Measurements from ENCODE around the gene MRPS34. TPM values are rescaled to one million over a fixed set of nuclear protein-coding genes. Genes with fewer than 3 reads are reported as not detected.

Gene MRPS34
- total RNA-seq, 1 experiment from 2014 or later, result 247 TPM

DNA sequence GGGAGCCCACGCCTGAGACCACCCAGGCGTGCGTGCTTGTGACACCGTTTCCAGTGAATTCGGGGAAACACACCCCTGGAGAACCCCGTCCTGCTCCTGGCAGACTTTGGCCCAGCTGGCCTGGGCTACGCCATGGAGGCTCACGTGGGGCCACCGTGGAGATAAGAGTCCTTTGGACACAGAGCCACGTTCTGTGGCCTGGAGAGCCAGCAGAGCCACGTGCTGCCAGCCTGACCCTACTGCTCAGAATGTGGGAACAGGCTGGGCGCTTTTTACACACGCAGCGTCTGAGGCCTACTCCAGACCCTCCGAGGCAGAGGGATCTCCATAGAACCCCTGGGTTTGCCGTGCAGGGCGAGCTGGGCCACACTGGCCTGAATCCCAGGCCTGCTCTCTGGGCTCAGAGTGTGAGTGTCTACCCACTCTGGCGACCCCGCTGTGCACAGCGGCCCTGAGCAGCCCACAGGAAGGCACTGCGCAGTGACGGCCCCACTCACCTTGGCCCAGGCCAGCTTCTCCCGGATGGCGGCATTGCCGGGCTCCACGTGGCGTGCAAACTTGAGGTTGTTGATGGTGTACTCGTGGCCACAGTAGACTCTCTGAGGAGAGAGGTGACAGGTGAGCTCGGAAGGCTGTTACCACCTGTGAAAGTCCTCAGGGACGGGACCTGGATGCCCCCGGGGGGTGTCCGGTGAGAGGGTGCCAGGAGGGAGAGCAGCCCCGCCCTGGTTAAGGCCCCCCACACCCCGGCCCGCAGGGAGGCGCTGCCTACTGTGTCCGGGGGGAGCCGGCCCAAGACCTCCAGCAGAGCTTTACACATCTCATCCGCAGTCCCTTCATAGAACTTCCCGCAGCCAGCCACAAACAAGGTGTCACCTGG, 43.7 kb upstream of the MRPS34 start:
- Histone ChIP-seq H3K4me1 (ENCODE audit: insufficient read depth, low read length, poor library complexity, severe bottlenecking) (peaks cover 9% of the 10 kb centered on the region), H3K36me3 (ENCODE audit: insufficient read depth, low read length, poor library complexity, severe bottlenecking) (no peaks in the 10 kb centered on the region), H3K27ac (ENCODE audit: low read depth, low read length, poor library complexity, severe bottlenecking) (no peak overlapping the region), H3K4me3 (ENCODE audit: low read depth, low read length, poor library complexity, severe bottlenecking) (no peak overlapping the region), H3K9me3 (ENCODE audit: low read depth, low read length, poor library complexity, severe bottlenecking) (no peaks in the 10 kb centered on the region), H3K27me3 (replicated peaks; ENCODE audit: insufficient read depth, low read depth, low read length, poor library complexity) (no peaks in the 10 kb centered on the region)
- TF ChIP-seq, protein P1, sequence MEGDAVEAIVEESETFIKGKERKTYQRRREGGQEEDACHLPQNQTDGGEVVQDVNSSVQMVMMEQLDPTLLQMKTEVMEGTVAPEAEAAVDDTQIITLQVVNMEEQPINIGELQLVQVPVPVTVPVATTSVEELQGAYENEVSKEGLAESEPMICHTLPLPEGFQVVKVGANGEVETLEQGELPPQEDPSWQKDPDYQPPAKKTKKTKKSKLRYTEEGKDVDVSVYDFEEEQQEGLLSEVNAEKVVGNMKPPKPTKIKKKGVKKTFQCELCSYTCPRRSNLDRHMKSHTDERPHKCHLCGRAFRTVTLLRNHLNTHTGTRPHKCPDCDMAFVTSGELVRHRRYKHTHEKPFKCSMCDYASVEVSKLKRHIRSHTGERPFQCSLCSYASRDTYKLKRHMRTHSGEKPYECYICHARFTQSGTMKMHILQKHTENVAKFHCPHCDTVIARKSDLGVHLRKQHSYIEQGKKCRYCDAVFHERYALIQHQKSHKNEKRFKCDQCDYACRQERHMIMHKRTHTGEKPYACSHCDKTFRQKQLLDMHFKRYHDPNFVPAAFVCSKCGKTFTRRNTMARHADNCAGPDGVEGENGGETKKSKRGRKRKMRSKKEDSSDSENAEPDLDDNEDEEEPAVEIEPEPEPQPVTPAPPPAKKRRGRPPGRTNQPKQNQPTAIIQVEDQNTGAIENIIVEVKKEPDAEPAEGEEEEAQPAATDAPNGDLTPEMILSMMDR (conservative IDR thresholded peaks at IDR 0.05; ENCODE audit: low read depth, low read length), result no peak
- TF ChIP-seq EZH2 (IDR thresholded peaks at IDR 0.05; ENCODE audit: borderline replicate concordance, low read depth, low read length, poor library complexity, severe bottlenecking), result no peak
- intact Hi-C loops (cut with micrococcal nuclease; ENCODE audit: unreplicated experiment), result no loop called here
- CTCF ChIA-PET, result no interaction called here
- BruUV-seq (replicated peaks), result no TSS peak
- POLR2A ChIA-PET (ENCODE audit: low non-redundant PET), result no interaction called here
- DNase-seq (ENCODE audit: low spot score), result no peak

DNA sequence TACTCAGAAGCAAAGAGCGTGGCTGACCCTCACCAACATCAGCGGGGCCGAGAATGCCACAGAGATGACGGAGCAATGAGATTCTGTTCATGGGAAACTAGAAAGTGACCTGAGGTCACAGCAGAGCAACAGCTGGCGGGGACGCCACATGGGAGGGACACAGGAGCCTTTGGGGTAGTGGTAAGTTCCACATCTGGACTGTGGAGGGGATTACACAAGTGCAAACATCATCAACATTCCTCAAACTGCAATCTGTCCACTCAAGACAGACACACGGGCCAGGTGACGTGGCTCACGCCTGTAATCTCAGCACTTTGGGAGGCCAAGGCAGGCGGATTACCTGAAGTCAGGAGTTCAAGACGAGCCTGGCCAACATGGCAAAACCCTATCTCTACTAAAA, 42.5 kb upstream of the MRPS34 start:
- Histone ChIP-seq H3K4me1 (ENCODE audit: insufficient read depth, low read length, poor library complexity, severe bottlenecking) (peaks cover 9% of the 10 kb centered on the region), H3K9me3 (ENCODE audit: low read depth, low read length, poor library complexity, severe bottlenecking) (no peaks in the 10 kb centered on the region), H3K4me3 (ENCODE audit: low read depth, low read length, poor library complexity, severe bottlenecking) (no peak overlapping the region), H3K27me3 (replicated peaks; ENCODE audit: insufficient read depth, low read depth, low read length, poor library complexity) (no peaks in the 10 kb centered on the region), H3K27ac (ENCODE audit: low read depth, low read length, poor library complexity, severe bottlenecking) (no peak overlapping the region), H3K36me3 (ENCODE audit: insufficient read depth, low read length, poor library complexity, severe bottlenecking) (no peaks in the 10 kb centered on the region)
- CTCF ChIA-PET, result no interaction called here
- intact Hi-C loops (cut with micrococcal nuclease; ENCODE audit: unreplicated experiment), result no loop called here
- no peak for DNase-seq (ENCODE audit: low spot score)
- BruUV-seq (replicated peaks), result no TSS peak
- TF ChIP-seq, protein P1 (conservative IDR thresholded peaks at IDR 0.05; ENCODE audit: low read depth, low read length), result no peak
- no peak for TF ChIP-seq EZH2 (IDR thresholded peaks at IDR 0.05; ENCODE audit: borderline replicate concordance, low read depth, low read length, poor library complexity, severe bottlenecking)
- POLR2A ChIA-PET (ENCODE audit: low non-redundant PET), result no interaction called here

DNA sequence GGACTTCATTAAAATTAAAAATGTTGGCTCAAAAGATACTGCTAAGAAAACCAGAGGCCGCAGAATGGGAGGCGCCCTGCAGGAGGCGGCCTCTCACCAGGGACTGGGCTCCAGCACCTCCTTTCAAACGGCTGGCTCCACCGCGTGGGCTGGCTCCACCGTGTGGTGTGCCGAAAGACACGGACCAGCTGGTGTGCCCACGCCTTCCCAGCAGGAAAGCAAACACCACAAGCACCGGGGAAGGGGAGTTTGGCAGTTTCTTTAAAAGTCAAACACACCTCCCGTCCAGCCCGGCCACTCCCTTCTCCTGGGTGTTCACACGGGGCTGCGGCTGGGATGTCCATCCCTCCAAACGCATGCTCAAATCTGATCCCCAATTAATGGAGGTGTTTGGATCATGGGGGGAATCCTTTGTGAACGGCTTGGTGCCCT, 39.8 kb upstream of the MRPS34 start:
- Histone ChIP-seq H3K36me3 (ENCODE audit: insufficient read depth, low read length, poor library complexity, severe bottlenecking) (no peaks in the 10 kb centered on the region), H3K4me3 (ENCODE audit: low read depth, low read length, poor library complexity, severe bottlenecking) (no peak overlapping the region), H3K9me3 (ENCODE audit: low read depth, low read length, poor library complexity, severe bottlenecking) (no peaks in the 10 kb centered on the region), H3K27me3 (replicated peaks; ENCODE audit: insufficient read depth, low read depth, low read length, poor library complexity) (no peaks in the 10 kb centered on the region), H3K27ac (ENCODE audit: low read depth, low read length, poor library complexity, severe bottlenecking) (no peak overlapping the region), H3K4me1 (ENCODE audit: insufficient read depth, low read length, poor library complexity, severe bottlenecking) (peaks cover 9% of the 10 kb centered on the region)
- CTCF ChIA-PET, result interaction anchor here (0.6 kb wide), 1 partner anchor 41 kb away, joined by 3 read pairs; no protein-coding TSS in a partner anchor
- BruUV-seq (replicated peaks), result no TSS peak
- no peak for TF ChIP-seq EZH2 (IDR thresholded peaks at IDR 0.05; ENCODE audit: borderline replicate concordance, low read depth, low read length, poor library complexity, severe bottlenecking)
- TF ChIP-seq, protein P1 (conservative IDR thresholded peaks at IDR 0.05; ENCODE audit: low read depth, low read length), result peak; percentile 85
- POLR2A ChIA-PET (ENCODE audit: low non-redundant PET), result no interaction called here
- intact Hi-C loops (cut with micrococcal nuclease; ENCODE audit: unreplicated experiment), result no loop called here
- peak; percentile 92 for DNase-seq (ENCODE audit: low spot score)
